Breast epithelium (tissue), 4 donors: ENCODE data around the gene RASD2. TPM values are rescaled to one million over a fixed set of nuclear protein-coding genes. Genes with fewer than 3 reads are reported as not detected.
A peak's percentile ranks its signal among the peaks of the same experiment; 100 is the strongest.
"Not testable (repeated sequence)": the region's sequence is repeated elsewhere in the genome, so short reads cannot be mapped to it uniquely, and the experiment has no call there.

Experiments used
- DNase-seq, 2 donors: peaks; one replicate each; pipeline ENCODE4 v3.0.0-alpha.2; 2019; ENCODE audit warnings: low spot score in 2 of 2
- H3K27ac ChIP-seq, 2 donors: fragments of 200-600 bp; sonication (generic) in 1 of 2; one replicate each; pipeline ENCODE4 v1.5.1; 2016 to 2019; ENCODE audit warnings: mild to moderate bottlenecking in 1 of 2
- H3K27me3 ChIP-seq, 2 donors: fragments of 200-600 bp; sonication (generic) in 1 of 2; one replicate each; pipeline versions ENCODE4 v1.5.1 to v1.6.0; 2017 to 2019; ENCODE audit warnings: control low read depth in 1 of 2, mild to moderate bottlenecking in 1 of 2
- H3K36me3 ChIP-seq: fragments of 200-600 bp; one replicate; pipeline ENCODE4 v1.5.1; 2019
- H3K4me1 ChIP-seq, 2 donors: fragments of 200-600 bp; sonication (generic); one replicate each; pipeline ENCODE4 v1.5.1; 2016 to 2019; ENCODE audit warnings: control low read depth in 1 of 2
- H3K4me3 ChIP-seq, 3 donors: fragments of 200-600 bp; sonication (generic); 1 replicate in 2 of 3; 2 replicates in 1 of 3; pipeline ENCODE4 v1.5.1; 2016 to 2019; ENCODE audit warnings: mild to moderate bottlenecking in 3 of 3, moderate library complexity in 2 of 3
- H3K9me3 ChIP-seq, 2 donors: fragments of 200-600 bp; sonication (generic) in 1 of 2; one replicate each; pipeline ENCODE4 v1.5.1; 2016 to 2019; ENCODE audit warnings: control low read depth in 1 of 2
- CTCF ChIP-seq, 3 donors: fragments of 450-650 bp; IDR thresholded peaks; one replicate each; pipeline ENCODE4 v1.5.1; 2016 to 2017; ENCODE audit warnings: antibody characterized with exemption in 3 of 3, mild to moderate bottlenecking in 3 of 3, moderate library complexity in 3 of 3
- POLR2A ChIP-seq: fragments of 450-650 bp; IDR thresholded peaks from one replicate; pipeline ENCODE4 v1.6.1; 2016; ENCODE audit warnings: antibody characterized with exemption, mild to moderate bottlenecking, moderate library complexity
- POLR2AphosphoS5 ChIP-seq, 3 donors: sonication (generic); formaldehyde crosslinking; IDR thresholded peaks; one replicate each; pipeline ENCODE4 v1.6.1; 2017; ENCODE audit warnings: antibody characterized with exemption in 3 of 3
- intact Hi-C: fragments of 100-400 bp; cut with DNase I; formaldehyde crosslinking; loops from one replicate; pipeline ENCODE4 v1.15.1; 2023; ENCODE audit warnings: low total_unique reads
- total RNA-seq, 3 donors: library from RNA; depleted of rRNA; stranded (reverse); fragments of >200 nt; gene quantifications; one replicate each; pipeline ENCODE4 v1.1.0, GENCODE V29; 2016

Gene RASD2
- 1 to 10 TPM in 1 of 3 donors, under 1 TPM in 2; 0.16 to 1.3 (median 0.88) TPM for total RNA-seq

GRCh38 chr22:35540595-35541253, at the start of gene RASD2:
Gene RASD2 (plus strand): TSS chr22:35540831. CDS start chr22:35546810, 5,979 bp downstream.
- Histone ChIP-seq H3K4me1 (peaks cover 4 to 10% of the 10 kb centered on the region in 2 donors), H3K4me3 (peak within 1 kb of the TSS; percentile 35 to 75 (median 57)), H3K27me3 (no peaks in the 10 kb centered on the region), H3K9me3 (no peaks in the 10 kb centered on the region), H3K36me3 (no peaks in the 10 kb centered on the region), H3K27ac (peak within 1 kb of the TSS; percentile 60 to 68)
- peak in 1 of 2 donors; percentile 38 for DNase-seq
- intact Hi-C loops = no loop called here
- TF ChIP-seq POLR2A = no peak
- TF ChIP-seq CTCF (IDR thresholded peaks at IDR 0.05) = no peak
- no peak for TF ChIP-seq POLR2AphosphoS5 (IDR thresholded peaks at IDR 0.05)

- not testable (repeated sequence) for H3K36me3 ChIP-seq, H3K9me3 ChIP-seq, H3K4me1 ChIP-seq, DNase-seq, H3K27me3 ChIP-seq, H3K4me3 ChIP-seq, H3K27ac ChIP-seq
- intact Hi-C loops = loop anchor here (10.0 kb wide), 1 partner anchor 206 kb away; no protein-coding TSS in a partner anchor
Observed at GRCh38 chr22:35491061-35491907, 49.3 kb upstream of the RASD2 start.

GRCh38 chr22:35491908-35492380, 48.7 kb upstream of the RASD2 start:
- no peak overlapping the region for H3K27ac ChIP-seq
- intact Hi-C loops = loop anchor here (10.0 kb wide), 1 partner anchor 207 kb away; no protein-coding TSS in a partner anchor
- DNase-seq = no peak
- no peak overlapping the region for H3K4me3 ChIP-seq
- H3K4me1 ChIP-seq = no peaks in the 10 kb centered on the region
- no peak for TF ChIP-seq POLR2AphosphoS5 (IDR thresholded peaks at IDR 0.05)
- no peak for TF ChIP-seq POLR2A
- TF ChIP-seq CTCF (IDR thresholded peaks at IDR 0.05) = no peak
- H3K27me3 ChIP-seq = no peaks in the 10 kb centered on the region
- no peaks in the 10 kb centered on the region for H3K36me3 ChIP-seq
- no peaks in the 10 kb centered on the region for H3K9me3 ChIP-seq

GRCh38 chr22:35493074-35493473, 47.6 kb upstream of the RASD2 start:
- H3K9me3 ChIP-seq = no peaks in the 10 kb centered on the region
- no peak overlapping the region for H3K4me3 ChIP-seq
- H3K36me3 ChIP-seq = no peaks in the 10 kb centered on the region
- no peak overlapping the region for H3K27ac ChIP-seq
- H3K27me3 ChIP-seq = no peaks in the 10 kb centered on the region
- DNase-seq = no peak
- intact Hi-C loops = loop anchor here (10.0 kb wide), 1 partner anchor 208 kb away; no protein-coding TSS in a partner anchor
- TF ChIP-seq POLR2A = no peak
- no peak for TF ChIP-seq CTCF (IDR thresholded peaks at IDR 0.05)
- no peak for TF ChIP-seq POLR2AphosphoS5 (IDR thresholded peaks at IDR 0.05)
- no peaks in the 10 kb centered on the region for H3K4me1 ChIP-seq

- H3K27ac ChIP-seq, H3K4me1 ChIP-seq, DNase-seq, H3K9me3 ChIP-seq, H3K27me3 ChIP-seq, H3K4me3 ChIP-seq, H3K36me3 ChIP-seq: not testable (repeated sequence)
- intact Hi-C loops = loop anchor here (10.0 kb wide), 1 partner anchor 211 kb away; no protein-coding TSS in a partner anchor
Observed at GRCh38 chr22:35495711-35496110, 44.9 kb upstream of the RASD2 start.
